HG02678 (cell line): ENCODE data around the gene METRN.

ENCODE experiments used
- ATAC-seq: cut with Tn5 transposase; IDR thresholded peaks from one replicate; pipeline ENCODE4 v1.9.1; 2021; ENCODE audit warnings: mild to moderate bottlenecking, moderate library complexity; ENCODE audit not compliant: unreplicated experiment

METRN gene

DNA sequence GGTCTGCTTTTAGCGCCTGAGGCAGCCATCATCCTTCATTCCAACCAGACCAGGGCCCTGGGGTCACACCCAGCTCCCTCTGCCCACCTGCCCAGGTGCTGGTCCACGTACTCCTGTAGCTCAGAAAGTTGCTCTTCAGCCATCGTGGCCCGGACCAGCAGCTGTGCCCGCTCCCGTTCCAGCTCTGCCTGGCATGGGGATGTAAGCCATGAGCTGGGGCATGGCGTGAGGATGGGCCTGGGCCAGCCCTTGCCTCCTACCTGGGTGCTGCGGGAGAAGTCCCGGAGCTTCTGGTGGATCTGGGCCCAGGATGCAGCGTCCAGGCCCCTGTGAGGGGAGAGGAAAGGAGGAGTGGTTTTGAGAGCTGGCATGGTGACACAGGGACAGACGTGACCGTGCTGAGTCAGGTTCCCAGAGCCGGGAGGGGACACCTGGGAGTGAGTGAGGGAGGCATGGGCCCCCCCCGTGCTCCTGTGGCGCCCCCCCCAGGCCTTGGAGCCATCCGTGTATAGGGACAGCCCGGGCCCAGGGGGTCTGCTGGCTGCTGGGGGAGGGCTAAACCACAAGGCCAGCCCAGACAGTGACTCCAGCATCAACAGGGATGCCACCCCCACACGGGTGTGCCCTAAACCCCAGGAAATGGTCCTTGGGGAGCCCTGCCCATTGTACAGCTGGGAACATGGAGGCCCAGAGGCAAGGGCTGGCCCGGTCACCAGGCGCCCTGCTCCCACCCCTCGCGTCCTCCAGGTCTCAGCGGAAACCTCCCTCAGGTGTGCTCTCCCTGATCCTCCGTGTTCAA is 8.1 kb downstream of the METRN start:
- no peak for ATAC-seq

DNA sequence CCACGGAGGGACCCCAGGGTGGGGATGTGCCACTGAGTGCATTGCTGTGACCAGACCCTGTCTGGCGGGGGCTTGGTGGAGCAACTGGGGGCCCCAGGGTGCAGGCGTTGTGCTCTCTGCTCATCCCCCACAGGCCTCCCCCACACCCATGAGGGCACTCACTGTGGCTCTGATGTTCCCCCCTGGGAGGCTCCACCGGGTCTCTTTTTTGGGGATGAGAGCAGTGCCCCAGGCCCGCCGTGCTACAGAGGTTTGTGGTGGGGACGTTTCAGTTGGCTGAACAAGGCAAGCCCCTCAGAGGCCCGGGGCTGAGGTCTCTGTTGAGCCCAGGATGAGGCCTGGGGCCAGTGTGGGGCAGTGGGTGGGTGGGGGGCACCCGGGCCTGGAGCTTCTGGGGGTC is 8.8 kb downstream of the METRN start:
- ATAC-seq: no peak

DNA sequence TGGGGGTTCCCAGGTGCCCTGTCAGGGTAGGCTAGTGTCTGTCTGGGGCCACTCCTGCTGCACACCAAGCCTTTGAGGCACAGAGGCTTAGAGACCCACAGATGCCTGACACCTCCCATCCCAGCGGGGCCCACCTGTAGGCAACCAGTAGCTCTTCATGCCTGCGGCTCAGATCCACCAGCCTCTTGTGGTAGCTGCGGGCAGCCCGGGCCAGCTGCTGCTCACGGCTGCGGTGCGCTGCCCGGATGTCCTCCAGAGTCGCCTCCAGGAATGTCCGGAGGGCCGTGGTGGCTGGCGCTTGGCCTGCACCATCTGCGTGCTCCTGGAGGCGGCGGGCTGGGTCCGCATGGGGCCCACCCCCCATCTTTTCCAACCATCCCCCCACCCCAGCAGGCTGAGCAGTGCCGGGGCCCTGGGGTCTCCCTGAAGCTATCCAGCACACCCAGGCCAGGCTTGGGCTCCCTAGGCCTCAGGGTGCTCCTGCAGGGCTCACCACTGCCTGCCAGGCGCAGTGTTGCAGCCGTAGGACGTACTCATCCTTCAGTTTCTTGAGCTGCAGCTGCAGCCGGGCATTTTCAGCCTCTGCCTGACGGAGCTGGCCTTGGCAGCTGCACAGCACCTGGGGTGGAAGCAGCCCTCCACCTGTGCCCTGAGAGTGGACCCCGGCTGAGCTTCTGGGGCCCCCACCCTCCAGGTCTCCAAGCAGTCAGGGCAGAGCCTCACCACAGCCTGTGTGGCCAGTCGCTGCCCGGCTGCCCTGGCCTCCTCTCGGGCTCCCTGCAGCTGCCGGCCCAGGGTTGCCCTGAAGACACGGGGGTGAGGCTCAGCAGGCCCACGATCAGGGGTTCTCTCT is 9.5 kb downstream of the METRN start:
- no peak for ATAC-seq

DNA sequence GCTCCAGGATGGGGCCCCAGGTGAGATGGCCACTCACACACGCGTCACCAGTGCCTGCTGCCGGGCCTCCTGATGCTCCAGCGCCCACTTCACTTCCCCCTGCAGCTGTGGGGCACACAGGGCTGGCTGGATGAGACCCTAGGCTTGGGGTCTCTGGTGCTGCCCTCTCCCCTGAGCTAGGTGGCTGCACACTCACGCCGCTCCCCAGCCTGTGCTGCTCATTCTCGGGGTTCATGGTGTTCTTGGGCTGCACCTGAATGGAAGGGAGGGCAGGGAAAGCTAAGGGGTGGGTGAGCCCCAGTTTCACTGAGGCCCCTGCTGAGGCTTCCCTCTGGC is 10.1 kb downstream of the METRN start:
- no peak for ATAC-seq

DNA sequence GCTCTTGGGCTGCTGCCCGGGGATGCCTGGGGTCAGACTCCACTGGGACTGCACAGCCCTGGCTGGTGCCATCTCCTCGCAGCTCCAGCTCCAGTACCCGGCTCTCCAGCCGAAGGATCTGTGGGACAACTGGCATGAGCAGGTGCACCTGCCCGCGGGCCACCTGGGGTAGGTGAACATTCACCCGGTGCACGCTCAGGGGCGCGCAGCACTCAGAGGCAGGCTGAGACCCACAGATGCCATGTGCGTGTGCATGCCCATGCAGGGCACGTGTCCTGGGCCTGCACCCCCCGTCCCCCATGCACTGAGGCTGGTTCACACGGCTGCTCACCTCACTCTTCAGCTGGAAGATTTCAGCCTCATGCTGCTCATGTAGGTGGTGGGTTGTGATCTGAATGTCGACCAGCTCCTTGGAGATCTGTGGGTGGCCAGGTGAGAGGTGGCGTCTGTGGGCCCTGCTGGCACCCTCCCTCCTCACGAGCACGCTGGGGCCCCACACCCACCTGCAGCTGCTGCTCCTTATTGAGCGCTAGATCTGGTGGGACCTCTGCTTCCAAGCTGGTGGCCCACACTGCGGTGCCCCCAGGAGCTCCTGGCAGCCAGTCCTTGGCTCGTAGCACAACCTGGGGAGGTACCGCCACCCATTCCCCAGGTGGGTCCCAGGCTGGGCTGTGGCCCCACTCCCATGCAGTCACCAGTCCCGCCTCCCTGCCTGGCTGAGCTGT is 10.7 kb downstream of the METRN start:
- no peak for ATAC-seq

DNA sequence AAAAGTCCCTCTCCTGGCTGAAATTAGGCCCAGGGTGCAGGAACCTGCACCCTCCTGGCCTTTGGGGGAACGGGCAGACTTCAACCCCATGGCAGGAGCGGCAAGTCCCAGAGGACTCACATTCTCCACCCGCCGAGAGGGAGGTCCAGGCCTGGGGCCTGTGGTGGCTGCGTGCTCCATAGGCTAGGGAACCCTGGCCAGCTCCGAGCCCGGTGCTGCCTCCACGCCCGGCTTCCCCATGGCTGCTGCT is 11.2 kb downstream of the METRN start:
- no peak for ATAC-seq

DNA sequence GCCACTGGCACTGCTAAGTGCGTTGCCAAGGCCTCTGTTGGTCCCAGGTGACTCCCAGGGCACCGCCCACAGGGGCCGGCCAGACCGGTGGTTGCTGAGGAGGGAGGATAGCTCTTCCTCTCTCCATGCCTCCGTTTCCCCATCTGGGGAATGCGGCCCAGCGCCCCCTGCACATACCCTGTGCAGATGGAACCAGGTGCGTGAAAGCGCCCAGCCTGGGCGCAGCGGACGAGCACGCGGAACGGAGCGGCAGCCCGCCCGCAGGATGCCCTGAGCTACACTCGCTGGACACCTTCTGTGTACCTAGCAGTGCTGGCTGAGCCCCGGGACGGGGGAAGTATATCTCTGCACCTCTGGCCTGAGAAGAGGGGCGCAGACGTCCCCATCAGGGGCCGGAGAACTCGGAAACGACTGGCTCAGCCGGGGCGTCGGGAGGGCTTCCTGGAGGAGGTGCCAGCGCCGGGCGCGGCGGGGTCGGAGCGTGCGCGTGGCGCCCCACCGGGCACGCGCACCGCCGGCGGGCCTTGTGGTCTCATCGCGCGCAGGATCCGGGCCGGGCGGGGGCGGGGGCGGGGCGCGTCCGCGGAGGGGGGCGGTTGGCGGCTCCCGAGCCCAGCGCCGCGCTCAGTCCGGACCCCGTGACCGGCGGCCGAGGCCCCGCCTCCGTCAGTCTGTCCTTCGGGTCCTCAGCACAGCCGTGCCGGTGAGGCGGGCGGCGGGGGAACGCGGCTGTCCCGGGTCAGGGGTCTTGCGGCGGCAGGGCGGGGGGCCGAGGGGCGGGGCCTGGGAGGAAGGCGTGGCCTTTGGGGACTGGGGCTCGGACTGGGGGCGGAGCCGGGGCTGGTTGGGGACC is 11.7 kb downstream of the METRN start, which contains the start of the genes CCDC78 and HAGHL:
TSS of gene CCDC78 (minus strand) at position 6 of the 853 bp plus-strand sequence. CDS start 76 bp downstream, outside the sequence.
TSS of gene HAGHL (plus strand) at position 669 of the 853 bp plus-strand sequence. CDS start 404 bp downstream, outside the sequence.
- peak; percentile 42 for ATAC-seq

DNA sequence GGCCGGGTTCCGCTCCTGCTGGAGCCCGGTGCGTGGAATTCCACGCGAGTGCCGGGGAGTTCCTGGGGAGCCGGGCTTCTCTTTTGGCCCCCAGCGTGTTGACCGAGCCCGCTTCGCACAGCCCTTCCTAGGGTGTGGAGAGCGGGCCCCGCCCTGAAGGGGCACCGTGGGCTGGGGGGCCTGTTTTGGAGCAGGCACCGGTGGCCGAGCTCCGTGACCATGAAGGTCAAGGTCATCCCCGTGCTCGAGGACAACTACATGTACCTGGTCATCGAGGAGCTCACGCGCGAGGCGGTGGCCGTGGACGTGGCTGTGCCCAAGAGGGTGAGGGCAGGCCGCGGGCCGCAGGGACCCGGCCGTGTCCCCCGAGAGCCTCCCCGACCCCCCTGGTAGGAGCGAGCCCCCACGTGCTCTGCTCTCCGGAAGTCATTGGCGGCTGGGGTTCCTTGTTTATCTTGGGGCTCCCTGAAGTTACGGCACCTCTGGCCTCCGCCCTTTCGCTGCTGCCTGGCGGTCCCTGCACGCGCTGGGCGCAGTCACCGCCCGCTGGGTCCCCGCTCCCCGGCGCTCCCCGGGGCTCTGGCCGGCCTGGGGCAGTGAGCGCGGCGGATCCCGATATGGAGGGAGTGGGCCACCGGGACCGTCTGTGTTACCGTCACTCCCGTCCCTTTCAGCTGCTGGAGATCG is 12.5 kb downstream of the METRN start:
- ATAC-seq: peak; percentile 7

DNA sequence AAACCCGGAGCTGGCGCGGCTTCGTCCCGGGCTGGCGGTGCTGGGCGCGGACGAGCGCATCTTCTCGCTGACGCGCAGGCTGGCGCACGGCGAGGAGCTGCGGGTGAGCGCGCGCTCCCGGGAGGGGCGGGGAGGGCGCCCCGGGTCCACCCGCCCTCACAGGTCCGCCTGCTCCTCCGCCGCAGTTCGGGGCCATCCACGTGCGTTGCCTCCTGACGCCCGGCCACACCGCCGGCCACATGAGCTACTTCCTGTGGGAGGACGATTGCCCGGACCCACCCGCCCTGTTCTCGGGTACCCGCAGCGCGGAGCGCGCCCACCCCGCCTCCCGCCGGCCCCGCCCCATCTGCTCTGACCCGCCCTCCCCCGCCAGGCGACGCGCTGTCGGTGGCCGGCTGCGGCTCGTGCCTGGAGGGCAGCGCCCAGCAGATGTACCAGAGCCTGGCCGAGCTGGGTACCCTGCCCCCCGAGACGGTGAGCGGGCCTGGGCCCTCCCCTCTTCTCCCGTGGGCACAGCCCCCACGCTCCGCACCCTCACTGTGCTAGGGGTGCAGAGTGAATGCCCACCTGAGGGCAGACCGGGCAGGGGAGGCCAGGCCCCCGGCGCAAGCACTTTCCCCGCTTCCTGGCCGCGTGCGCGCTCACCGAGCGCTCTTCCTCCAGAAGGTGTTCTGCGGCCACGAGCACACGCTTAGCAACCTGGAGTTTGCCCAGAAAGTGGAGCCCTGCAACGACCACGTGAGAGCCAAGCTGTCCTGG is 13.4 kb downstream of the METRN start:
- ATAC-seq: peak; percentile 31

DNA sequence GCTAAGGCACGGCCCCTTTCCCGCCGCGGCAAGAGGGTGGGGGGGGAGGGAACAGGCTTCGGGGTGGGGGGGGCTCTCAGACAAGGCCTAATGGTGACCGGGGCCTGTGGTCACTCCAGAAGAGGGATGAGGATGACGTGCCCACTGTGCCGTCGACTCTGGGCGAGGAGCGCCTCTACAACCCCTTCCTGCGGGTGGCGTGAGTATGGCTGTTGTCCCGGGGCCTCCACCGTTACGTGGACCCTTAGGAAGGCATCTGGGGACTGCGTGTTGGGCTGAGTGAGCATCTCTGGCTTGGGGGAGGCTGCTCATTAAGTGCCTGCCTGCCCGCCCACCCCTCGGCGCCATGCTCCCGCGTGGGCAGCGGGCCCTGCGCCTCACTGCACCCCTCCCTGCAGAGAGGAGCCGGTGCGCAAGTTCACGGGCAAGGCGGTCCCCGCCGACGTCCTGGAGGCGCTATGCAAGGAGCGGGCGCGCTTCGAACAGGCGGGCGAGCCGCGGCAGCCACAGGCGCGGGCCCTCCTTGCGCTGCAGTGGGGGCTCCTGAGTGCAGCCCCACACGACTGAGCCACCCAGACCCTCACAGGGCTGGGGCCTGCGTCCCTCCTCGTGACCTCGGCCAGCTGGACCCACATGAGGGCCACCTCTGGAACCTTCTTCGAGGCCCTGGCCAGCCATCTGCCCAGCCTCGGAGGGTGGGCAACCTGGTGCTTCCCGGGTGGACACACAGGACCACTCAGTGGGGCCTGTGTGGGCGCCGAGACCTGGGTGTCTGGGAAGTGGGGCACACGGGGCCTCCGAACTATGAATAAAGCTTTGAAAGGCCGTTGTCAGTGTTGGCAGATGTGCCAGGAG is 14.2 kb downstream of the METRN start:
- ATAC-seq: no peak

DNA sequence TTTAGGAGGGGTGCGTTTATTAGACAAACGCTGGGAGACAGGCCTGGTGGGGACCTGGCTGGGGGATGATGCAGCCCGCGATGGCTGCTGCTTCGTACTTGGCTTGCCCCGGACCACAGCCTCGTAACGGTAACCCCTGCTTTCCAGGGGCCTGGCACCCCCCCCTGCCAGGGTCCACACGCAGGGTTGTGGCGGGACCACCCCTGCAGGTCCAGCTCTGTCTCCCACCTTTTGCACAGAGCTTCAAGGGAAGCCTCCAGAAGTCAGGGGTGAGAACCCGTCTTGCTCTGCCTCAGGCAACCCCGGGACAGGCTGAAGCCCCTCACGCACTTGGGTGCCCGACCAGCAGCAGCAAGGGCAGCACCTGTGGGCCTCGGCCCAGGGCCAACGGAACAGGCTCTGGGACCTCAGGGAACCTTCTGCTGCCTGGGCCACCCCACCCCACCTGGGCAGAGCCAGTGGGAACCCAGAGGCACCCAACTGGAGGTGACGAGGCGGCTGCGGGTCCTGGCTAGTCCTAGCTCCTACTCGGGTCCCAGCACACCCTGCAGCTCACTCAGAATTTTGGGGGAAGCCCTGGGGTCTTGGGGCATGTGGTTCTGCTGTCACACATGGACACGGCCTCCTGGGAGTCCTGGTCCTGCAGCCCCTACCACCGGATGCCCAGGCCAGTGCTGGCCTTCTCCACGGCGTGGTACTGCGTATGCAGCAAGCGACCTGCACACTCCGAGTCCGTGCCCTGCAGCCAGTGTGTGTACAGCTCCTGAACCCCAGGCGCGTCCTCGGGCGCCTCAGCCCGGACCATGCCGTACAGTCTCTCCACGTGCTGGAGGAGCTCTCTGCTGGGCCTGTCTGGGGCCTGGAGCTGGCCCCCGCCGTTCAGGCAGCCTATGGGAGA is 15.1 kb downstream of the METRN start:
- no peak for ATAC-seq

DNA sequence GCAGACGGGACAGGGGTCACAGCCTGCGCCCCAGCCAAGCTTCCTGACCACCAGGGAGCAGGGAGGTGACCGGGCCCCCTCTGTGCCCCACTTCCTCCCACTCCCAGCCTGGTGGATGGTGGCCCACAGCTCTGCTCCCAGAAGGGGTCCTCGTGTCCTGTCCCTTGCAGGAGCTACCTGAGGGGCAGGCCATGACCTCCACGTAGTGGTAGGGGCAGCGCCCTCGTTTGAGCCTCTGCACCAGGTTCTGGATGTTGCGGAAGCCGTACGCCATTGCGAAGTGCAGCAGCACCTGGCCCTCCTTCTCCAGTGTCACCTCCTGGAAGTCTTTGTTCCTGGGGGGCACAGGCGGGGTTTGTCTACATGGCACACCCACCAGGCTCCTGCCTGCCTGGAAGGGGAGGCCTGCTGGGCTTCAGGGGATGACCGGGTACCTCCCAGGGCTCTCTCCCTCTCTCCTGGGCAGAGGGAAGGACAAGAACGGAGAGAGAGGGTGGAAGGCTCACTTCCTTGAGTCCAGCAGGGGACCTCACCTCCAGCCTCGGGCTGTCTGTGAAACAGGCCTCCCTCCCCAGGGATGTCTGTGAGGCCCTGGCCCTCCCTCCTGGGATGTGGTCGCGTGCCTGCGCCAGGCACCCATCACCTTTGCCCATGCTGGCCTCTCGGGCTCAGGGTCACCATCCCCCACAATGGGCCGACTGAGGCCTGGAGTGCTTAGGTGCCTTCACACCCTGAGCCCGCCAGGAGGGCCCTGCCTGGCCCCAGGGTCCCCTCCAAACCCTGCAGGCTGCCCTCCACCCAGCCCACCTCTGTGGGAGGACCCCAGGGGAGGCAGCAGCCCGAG is 16.0 kb downstream of the METRN start:
- ATAC-seq: no peak

DNA sequence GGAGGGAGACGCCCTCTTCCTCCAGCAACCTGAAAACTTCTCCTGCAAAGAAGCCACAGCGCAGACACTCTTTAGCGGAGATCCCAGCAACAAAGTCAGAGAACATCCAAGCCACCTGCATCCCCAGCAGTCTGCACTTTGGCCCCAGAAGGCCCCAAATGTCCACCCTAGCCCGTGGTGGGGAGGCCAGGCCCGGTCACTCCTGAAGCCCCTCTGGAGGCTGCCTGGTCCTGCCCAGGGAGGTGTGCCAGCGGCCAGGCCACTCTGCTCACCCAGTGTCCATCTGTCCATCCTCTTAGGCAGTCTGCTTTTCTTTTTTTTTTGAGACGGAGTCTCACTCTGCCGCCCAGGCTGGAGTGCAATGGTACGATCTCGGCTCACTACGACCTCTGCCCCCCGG is 17.4 kb downstream of the METRN start:
- no peak for ATAC-seq

DNA sequence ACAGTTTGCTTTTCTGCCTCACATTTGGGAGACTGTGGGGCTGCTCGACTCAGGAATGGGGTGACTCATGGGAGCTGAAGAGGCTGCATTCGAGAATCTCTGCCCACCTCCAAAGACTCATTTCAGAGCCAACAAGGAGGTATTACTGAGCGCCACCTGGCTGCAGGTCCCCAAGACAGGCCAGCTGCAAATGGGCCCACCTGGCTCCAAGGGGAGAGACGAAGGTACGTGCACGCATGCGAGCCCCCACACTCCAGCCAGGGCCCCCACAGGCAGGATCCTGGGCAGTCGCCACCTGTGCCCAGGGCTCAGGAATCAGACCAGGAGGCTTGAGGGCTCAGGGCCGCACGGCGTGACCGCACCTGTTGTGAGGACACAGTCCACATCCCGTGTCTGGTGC is 18.0 kb downstream of the METRN start:
- ATAC-seq: no peak

DNA sequence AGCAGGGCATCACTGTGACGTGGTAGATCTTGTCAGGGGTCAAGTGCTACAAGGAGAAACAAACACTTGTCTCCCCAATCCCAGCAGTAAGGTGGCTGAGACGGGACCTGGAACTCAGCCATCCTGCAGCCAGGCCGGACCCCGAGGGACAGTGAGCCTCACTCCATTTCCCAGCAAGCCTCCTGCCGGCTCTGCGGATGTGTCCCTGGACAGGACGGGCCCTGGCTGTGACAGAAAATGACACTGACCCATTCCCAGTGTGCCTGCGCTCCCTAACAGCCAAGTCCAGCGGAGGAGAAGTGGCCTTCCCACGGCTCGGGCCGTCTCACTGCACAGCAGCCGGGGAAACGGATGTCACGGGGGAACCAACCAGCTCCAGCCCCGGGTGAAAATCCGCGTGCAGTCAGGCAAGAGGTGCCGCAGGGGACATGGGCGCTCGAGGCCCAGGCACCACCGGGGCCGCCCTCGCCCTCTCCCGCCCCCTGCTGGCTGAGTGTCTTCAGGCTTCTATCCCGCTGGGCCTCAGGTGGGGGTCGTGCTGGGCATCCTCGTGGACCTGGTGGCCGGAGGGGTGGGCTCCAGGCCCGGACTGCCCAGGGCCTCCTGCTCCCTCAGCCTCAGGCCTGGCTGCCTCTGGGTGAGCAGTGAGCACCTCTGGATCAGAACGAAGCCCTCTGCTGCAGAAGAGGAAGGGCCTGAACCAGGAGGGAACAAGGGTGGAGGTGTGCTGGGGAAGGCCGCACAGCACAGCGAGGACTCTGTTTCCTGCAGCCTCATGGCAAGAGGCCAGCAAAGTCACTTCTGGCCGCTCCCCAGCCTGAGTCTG is 18.7 kb downstream of the METRN start:
- no peak for ATAC-seq
